Neuron (in vitro differentiated cells): Measurements from ENCODE around the gene ARMC8.

Experiments
- H2AFZ ChIP-seq: one replicate; pipeline ENCODE4 v1.6.1; 2013; ENCODE audit warnings: low read depth, mild to moderate bottlenecking, inconsistent platforms, low read length, moderate library complexity
- H3K27me3 ChIP-seq: one replicate; pipeline ENCODE4 v1.6.1; 2013; ENCODE audit warnings: low read length; ENCODE audit not compliant: insufficient read depth
- H3K36me3 ChIP-seq: one replicate; pipeline ENCODE4 v1.6.1; 2013; ENCODE audit warnings: low read length; ENCODE audit not compliant: insufficient read depth
- H3K4me1 ChIP-seq: one replicate; pipeline ENCODE4 v1.6.1; 2013; ENCODE audit warnings: low read length; ENCODE audit not compliant: insufficient read depth
- H3K4me3 ChIP-seq: 2 replicates; pipeline ENCODE4 v1.5.1; 2013; ENCODE audit warnings: mild to moderate bottlenecking, low read length, moderate library complexity
- H3K9me3 ChIP-seq: one replicate; pipeline ENCODE4 v1.6.1; 2013; ENCODE audit warnings: low read length

The ARMC8 gene

DNA sequence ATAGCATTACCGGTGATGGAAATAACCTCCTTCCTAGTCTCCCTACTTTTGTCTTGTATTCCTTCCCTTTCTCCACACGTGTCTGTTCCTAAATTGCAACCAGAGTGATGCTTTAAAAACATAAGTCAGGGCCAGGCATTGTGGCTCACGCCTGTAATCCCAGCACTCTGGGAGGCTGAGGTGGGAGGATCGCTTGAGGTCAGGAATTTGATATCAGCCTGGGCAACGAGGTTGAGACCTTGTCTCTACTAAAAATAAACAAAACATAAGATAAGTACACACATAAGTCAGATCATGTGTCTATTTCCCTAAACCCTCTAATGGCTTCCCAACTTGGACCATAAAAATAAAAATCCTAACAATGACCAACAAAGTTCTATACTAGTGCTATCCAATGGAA is 18.4 kb downstream of the ARMC8 start:
- H2AFZ ChIP-seq: no peak overlapping the region
- no peaks in the 10 kb centered on the region for H3K27me3 ChIP-seq
- no peaks in the 10 kb centered on the region for H3K9me3 ChIP-seq
- peaks cover 2% of the 10 kb centered on the region for H3K4me1 ChIP-seq
- H3K4me3 ChIP-seq: no peak overlapping the region
- peaks cover 8% of the 10 kb centered on the region for H3K36me3 ChIP-seq

DNA sequence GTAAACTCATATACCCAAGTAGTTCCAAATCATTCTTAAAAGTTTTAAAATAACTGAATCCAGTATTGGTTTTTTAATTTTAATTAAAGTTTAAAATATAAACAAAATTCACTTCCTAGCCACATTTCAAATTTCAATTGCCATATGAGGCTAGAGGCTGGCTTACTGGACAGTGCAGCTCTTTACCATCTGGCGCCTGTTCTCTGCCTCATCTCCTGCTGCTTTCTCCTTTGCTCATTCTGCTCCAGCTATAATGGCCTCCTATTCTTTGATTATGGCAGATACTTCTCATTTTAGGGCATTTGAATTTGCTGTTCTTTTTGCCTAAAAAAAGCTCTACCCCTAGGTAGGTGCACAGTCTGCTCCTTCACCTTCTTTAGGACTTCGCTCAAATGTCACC is 19.1 kb downstream of the ARMC8 start:
- Histone ChIP-seq H3K27me3 (no peaks in the 10 kb centered on the region), H3K4me3 (no peak overlapping the region), H2AFZ (no peak overlapping the region), H3K36me3 (peaks cover 8% of the 10 kb centered on the region), H3K9me3 (no peaks in the 10 kb centered on the region), H3K4me1 (peaks cover 2% of the 10 kb centered on the region)

DNA sequence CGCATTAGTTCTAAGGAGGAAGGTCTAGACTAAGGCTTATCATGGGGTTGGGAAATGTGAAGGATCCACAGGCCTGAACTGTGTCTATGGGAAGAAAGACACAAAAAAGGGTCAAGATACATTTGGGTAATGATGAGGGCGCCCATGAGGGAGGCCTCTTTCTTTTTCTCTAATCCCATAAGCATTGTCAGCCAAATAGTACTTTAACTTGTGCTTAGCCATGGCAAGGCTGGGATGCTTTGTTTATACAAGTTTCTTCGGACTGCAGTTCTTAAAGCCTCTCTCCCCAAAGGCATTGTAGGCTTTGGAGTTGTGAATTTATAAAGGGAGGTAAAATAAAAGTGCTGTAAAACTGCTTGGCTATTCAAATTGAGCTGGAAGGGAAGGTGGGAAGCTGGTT is 23.4 kb downstream of the ARMC8 start:
- H3K27me3 ChIP-seq: no peaks in the 10 kb centered on the region
- peaks cover 16% of the 10 kb centered on the region for H3K36me3 ChIP-seq
- H2AFZ ChIP-seq: no peak overlapping the region
- peaks cover 2% of the 10 kb centered on the region for H3K4me1 ChIP-seq
- no peaks in the 10 kb centered on the region for H3K9me3 ChIP-seq
- H3K4me3 ChIP-seq: no peak overlapping the region

DNA sequence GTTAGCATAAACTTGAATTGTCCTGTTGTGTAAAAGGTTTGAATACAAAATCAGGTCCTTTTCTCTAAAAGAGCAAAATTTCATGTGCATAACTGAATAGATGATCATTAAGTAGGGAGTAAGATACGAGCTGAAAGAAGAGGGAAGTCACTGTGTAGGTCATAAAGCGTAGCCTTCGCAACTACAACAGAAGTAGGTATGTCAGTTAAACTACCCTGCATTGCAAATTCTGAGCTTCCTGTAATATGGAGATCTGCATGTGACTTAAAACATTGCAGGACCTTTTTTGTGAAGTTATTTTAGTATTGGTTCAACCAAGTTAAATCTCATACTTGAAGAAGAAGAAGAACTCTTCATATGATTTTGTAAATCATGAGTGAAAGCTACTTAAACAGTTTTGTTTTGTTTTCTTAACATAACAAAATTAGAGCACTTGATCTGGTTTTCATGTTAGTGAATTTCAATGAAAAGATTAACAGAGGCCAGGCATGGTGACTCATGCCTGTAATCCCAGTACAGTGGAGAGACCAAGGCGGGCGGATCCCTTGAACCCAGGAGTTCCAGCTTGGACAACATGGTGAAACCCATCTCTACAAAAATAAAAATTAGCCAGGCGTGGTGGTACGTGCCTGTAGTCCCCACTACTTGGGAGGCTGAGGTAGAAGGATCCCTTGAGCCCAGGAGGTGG is 26.4 kb downstream of the ARMC8 start:
- Histone ChIP-seq H3K4me1 (peaks cover 2% of the 10 kb centered on the region), H3K27me3 (no peaks in the 10 kb centered on the region), H3K4me3 (no peak overlapping the region), H3K36me3 (peaks cover 18% of the 10 kb centered on the region), H2AFZ (no peak overlapping the region), H3K9me3 (no peaks in the 10 kb centered on the region)

DNA sequence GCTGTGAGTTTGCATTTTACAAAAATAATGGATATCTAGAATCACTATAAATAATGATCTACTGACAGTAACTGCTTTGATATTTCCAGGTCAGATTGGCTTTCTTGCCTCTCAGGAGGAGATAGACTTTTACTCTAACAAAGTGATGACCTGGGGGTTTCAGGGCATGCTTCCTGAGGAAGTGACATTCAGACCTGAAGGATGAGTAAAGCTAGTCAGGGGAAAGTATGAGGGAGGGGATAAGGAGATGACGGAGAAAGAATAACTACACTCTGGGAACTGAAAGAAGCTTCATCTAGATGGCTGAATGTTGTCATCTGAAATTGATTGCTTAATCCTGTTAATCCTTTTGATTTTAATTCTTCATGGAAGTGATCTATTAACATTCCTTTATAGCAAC is 32.2 kb downstream of the ARMC8 start:
- Histone ChIP-seq H3K9me3 (no peaks in the 10 kb centered on the region), H3K36me3 (peaks cover 25% of the 10 kb centered on the region), H3K27me3 (no peaks in the 10 kb centered on the region), H3K4me3 (no peak overlapping the region), H3K4me1 (no peaks in the 10 kb centered on the region), H2AFZ (no peak overlapping the region)

DNA sequence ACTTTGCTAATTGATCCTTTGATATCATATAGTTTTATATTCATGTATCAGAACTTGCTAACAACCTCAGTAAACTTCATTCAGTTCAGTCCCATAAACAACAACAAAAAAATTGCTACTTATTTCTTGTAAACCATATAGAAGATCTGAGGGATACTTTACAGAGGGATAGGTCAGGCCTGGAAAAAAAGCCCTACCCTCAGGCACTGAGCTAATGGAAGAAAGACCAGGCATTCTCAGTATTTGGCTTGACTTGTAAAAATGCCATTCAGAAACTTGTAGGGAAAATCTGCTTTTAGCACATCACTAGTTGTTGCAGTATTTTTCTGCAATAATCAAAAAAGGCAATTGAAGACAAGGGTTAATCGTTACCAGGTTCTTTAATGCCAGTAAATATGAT is 33.1 kb downstream of the ARMC8 start:
- no peak overlapping the region for H2AFZ ChIP-seq
- H3K4me1 ChIP-seq: no peaks in the 10 kb centered on the region
- no peaks in the 10 kb centered on the region for H3K27me3 ChIP-seq
- no peak overlapping the region for H3K4me3 ChIP-seq
- no peaks in the 10 kb centered on the region for H3K9me3 ChIP-seq
- peaks cover 35% of the 10 kb centered on the region for H3K36me3 ChIP-seq

DNA sequence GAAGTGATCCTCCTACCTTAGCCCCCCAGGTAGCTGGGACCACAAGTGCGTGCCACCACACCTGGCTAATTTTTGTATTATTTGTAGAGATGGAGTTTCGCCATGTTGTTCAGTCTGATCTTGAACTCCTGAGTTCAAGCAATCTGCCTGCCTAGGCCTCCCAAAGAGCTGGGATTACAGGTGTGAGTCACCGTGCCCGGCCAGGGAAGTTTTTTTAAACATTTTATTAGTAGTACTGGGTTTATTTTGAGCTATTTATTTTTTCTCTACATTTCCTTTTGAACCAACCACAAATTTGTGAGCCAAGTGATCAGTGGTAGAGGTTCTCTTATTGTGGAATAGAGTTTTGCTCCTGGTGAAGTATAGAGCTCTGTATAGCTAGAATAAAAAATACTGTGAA is 33.7 kb downstream of the ARMC8 start:
- Histone ChIP-seq H2AFZ (no peak overlapping the region), H3K36me3 (peaks cover 40% of the 10 kb centered on the region), H3K9me3 (no peaks in the 10 kb centered on the region), H3K4me1 (no peaks in the 10 kb centered on the region), H3K27me3 (no peaks in the 10 kb centered on the region), H3K4me3 (no peak overlapping the region)

DNA sequence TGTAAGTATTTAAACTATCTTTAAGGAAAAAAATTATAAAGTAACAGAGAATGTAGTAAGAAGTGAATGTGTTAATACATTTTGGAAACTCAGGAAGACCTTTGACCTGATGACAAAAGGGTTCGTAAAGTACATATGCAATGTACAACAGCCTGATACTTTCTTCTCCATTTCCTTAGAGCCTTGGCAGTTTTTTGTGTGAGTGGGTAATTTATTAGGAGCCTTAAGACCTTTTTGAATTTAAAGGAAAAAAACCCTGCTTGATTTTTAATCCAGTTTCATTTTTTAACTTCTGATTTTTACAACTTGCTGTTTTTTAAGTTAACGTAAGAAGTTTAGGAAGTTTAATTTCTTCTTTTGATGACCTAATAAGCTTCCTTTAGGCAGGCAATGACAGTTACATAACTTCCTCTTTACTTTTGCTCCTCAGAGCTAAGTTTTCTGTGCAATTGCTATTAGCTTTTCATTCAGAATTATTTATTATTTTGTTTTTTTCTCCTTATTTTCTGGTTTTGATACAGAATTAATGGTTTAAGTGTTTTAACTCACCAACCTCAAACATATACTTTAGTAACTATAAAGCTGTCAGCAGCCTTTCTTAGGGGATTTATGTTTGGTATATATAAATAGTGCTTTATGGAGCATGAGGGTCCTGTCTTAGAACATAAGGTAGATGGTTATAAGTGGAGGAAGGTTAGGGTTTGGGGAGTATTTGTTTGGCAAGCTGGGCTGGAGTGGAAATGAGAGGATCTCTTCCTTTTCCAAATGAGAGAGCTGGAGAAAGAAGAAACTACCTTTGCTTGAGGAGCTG is 35.2 kb downstream of the ARMC8 start:
- H2AFZ ChIP-seq: no peak overlapping the region
- no peaks in the 10 kb centered on the region for H3K27me3 ChIP-seq
- no peaks in the 10 kb centered on the region for H3K9me3 ChIP-seq
- H3K4me1 ChIP-seq: no peaks in the 10 kb centered on the region
- H3K4me3 ChIP-seq: no peak overlapping the region
- peaks cover 51% of the 10 kb centered on the region for H3K36me3 ChIP-seq

DNA sequence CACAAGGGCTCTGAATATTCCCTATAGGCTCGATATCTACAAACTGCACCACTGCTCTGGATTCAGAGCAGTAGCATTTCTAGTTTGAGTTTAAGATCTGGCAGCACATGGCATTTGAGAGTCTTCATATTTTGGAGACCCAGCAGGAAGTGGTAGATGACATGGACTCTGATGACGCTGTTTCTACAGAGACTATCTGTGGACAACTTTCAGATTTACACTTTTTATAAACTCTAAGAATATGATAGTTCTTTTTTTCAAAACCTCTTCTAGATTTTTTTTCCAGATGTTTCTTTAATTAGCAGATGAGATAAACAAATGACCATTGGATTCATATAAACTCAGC is 35.8 kb downstream of the ARMC8 start:
- Histone ChIP-seq H3K9me3 (no peaks in the 10 kb centered on the region), H3K4me3 (no peak overlapping the region), H3K36me3 (peaks cover 56% of the 10 kb centered on the region), H3K4me1 (no peaks in the 10 kb centered on the region), H3K27me3 (no peaks in the 10 kb centered on the region), H2AFZ (no peak overlapping the region)

DNA sequence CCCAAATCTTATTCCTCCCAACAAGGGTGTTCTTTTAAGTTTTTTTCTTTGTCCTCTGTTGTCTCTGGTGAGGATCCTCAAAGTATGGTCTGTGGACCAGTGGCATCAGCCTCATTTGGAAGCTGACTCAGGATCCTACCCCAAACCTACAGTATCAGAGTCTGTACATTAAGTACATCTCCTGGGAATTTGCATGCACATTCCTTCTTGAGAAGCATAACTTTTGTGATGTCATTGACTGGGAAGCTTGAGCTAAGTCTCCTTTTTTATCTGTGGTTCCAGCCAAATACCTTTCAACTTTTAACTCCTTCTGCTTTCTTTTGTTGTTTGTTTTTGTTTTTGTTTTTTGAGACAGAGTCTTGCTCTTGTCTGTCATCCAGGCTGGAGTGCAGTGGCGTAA is 40.5 kb downstream of the ARMC8 start:
- no peak overlapping the region for H3K4me3 ChIP-seq
- H2AFZ ChIP-seq: no peak overlapping the region
- H3K36me3 ChIP-seq: peaks cover 79% of the 10 kb centered on the region
- H3K4me1 ChIP-seq: no peaks in the 10 kb centered on the region
- H3K27me3 ChIP-seq: no peaks in the 10 kb centered on the region
- H3K9me3 ChIP-seq: no peaks in the 10 kb centered on the region

DNA sequence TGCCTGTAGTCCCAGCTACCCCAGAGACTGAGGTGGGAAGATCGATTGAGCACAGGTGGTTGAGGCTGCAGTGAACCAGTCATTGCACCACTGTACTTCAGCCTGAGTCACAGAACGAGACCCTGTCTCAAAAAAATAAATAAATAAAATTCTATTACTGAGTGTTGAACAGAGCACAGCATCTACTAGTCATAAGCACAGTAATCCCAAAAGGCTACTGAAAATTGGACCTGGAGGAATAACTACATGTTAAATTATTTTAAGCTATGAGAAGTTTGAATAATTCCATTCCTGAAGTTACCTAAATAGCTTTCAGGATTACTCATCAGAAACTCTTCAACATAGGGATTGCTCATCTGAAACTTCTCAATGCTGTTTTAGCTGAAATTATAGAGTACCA is 43.4 kb downstream of the ARMC8 start:
- Histone ChIP-seq H3K9me3 (no peaks in the 10 kb centered on the region), H3K36me3 (peaks cover 75% of the 10 kb centered on the region), H3K27me3 (no peaks in the 10 kb centered on the region), H2AFZ (no peak overlapping the region), H3K4me1 (no peaks in the 10 kb centered on the region), H3K4me3 (no peak overlapping the region)

DNA sequence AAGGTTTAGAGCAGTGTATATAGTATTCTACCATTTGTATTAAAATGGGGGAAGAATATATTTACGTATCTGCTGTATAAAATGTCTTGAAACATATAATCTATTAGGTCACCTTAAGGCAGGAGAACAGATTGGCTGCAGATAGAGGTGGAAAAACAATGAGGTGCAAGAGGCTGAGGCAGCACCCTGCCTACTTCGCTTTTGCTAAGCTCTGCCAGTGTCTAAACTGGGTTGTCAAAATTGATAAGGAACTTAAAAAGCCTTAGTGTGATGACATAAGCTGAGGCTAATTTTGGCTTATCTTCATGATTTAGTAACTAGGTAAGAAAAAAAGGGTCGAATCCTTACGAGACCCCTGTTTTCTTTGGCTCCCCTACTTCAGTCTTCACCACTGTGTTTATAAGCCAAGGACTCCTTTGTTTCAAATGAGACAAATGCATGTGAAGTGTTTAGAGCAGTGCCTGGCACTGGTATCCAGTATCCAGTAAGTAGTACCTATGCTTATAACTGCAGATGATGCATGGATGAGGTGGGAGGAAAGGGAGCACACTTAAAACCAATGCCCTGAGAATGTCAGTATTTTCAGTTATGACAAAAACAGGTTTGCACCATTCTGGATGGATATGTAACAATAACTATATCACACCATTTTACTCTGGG is 45.7 kb downstream of the ARMC8 start:
- Histone ChIP-seq H3K4me3 (no peak overlapping the region), H3K27me3 (no peaks in the 10 kb centered on the region), H3K4me1 (no peaks in the 10 kb centered on the region), H3K9me3 (no peaks in the 10 kb centered on the region), H2AFZ (no peak overlapping the region), H3K36me3 (peaks cover 72% of the 10 kb centered on the region)

DNA sequence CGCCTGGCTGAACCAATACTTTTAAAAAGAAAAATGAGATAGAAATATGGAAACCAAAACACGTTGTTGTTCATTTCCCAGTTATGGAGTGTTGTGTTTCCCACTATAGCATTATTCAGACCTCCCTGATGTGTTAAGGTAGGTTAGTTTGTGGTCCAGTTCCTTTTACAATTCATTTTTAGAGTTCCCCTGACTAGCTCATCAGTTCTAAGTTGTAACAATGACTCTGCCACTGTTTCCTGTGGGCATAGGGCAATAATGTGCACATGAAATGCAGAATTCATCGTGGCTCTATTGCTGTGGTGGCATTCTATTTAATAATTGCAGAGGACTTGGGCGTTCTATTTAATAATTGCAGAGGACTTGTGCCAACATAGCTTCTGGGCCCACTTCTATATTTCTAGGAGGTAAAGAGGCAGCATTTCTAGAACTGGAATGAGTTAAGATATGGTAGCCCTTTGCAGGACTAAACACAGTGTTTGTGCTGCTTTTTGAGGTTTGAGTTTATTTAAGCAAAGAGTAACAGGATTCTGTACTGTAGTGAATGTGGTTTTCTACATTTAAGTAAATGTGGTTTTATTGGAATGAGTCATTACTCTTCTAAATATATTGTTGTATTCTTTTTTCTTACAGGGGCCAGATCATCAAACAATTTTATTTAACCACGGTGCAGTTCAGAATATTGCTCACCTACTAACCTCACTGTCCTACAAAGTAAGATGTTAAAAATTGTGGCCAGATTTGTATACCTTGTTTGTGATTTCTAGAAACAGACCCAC is 47.5 kb downstream of the ARMC8 start:
- H3K4me1 ChIP-seq: no peaks in the 10 kb centered on the region
- H2AFZ ChIP-seq: no peak overlapping the region
- H3K27me3 ChIP-seq: no peaks in the 10 kb centered on the region
- no peaks in the 10 kb centered on the region for H3K9me3 ChIP-seq
- no peak overlapping the region for H3K4me3 ChIP-seq
- peaks cover 73% of the 10 kb centered on the region for H3K36me3 ChIP-seq
